Adrenal gland (tissue), 12 donors: Measurements from ENCODE around the gene AUTS2. TPM values are rescaled to one million over a fixed set of nuclear protein-coding genes. Genes with fewer than 3 reads are reported as not detected.

Experiments used
- DNase-seq, 7 donors: peaks; one replicate each; pipeline ENCODE4 v3.0.0-alpha.2; 2019 to 2020
- H3K27ac ChIP-seq, 5 donors: fragments of 200-600 bp; sonication (generic) in 4 of 5; 1 replicate in 3 of 5; 2 replicates in 2 of 5; pipeline versions ENCODE4 v1.5.1 to v1.8.0; 2016 to 2020; ENCODE audit warnings: mild to moderate bottlenecking in 1 of 5
- H3K27me3 ChIP-seq: fragments of 200-600 bp; 2 replicates; pipeline ENCODE4 v1.8.0; 2021
- H3K36me3 ChIP-seq, 2 donors: fragments of 200-600 bp; replicated peaks in 1 of 2; 1 replicate in 1 of 2; 2 replicates in 1 of 2; pipeline versions ENCODE4 v1.5.1 to v1.8.0; 2018 to 2022
- H3K4me1 ChIP-seq, 2 donors: fragments of 200-600 bp; replicated peaks in 1 of 2; 1 replicate in 1 of 2; 2 replicates in 1 of 2; pipeline versions ENCODE4 v1.5.1 to v1.8.0; 2018 to 2021
- H3K4me3 ChIP-seq, 4 donors: fragments of 200-600 bp; sonication (generic) in 3 of 4; one replicate each; pipeline ENCODE4 v1.5.1; 2016 to 2018
- H3K9me3 ChIP-seq, 3 donors: fragments of 200-600 bp; sonication (generic) in 1 of 3; replicated peaks in 1 of 3; 1 replicate in 2 of 3; 2 replicates in 1 of 3; pipeline versions ENCODE4 v1.5.1 to v1.8.0; 2016 to 2021
- POLR2A ChIP-seq, 2 donors: fragments of 450-650 bp; IDR thresholded peaks; one replicate each; pipeline ENCODE4 v1.6.1; 2017; ENCODE audit warnings: antibody characterized with exemption in 2 of 2, mild to moderate bottlenecking in 2 of 2, moderate library complexity in 1 of 2
- WGBS, 4 donors: extraction: QIAGEN DNeasy Blood & Tissue Kit in 2 of 4; methylation state at CpG; one replicate each; pipeline versions ENCODE4 v1.1.5 to v1.1.7; 2013 to 2017; 5-methylcytosine and 5-hydroxymethylcytosine counted together
- intact Hi-C, 2 donors: fragments of 100-400 bp; cut with DNase I; formaldehyde crosslinking; loops; one replicate each; pipeline versions ENCODE4 v1.14.1 to v1.15.0; 2022 to 2023
- polyA plus RNA-seq, 3 donors: library from polyadenylated mRNA; stranded (reverse); fragments of 200-250 nt in 2 of 3; fragments of 350-450 nt in 1 of 3; fragmentation: Illumina TruSeq in 1 of 3; extraction: RNeasy Lipid Tissue Mini Kit (QIAGEN cat#74804) in 1 of 3; gene quantifications; one replicate each; pipeline ENCODE4 v1.2.3, GENCODE V29; 2013 to 2014
- total RNA-seq, 9 donors: library from RNA; depleted of rRNA in 4 of 9; stranded (reverse); fragments of >200 nt in 4 of 9; fragments of 120-200 nt in 1 of 9; fragmentation: NEBNext Ultra II Directional in 1 of 9; extraction: Animal tissue kit (Norgen Biotek cat#: 25700) in 1 of 9; gene quantifications; one replicate each; pipeline versions ENCODE4 v1.1.0 to v1.2.4, GENCODE V29; 2013 to 2023
- TF ChIP-seq, protein P1 (sequence below), 6 experiments: fragments of 450-650 bp in 4 of 6; fragments of 200-600 bp in 2 of 6; sonication (generic) in 1 of 6; IDR thresholded peaks; 1 replicate in 5 of 6; 2 replicates in 1 of 6; pipeline versions ENCODE4 v1.5.1 to v1.8.0; 2016 to 2021; ENCODE audit warnings: antibody characterized with exemption in 6 of 6, mild to moderate bottlenecking in 2 of 6, moderate library complexity in 1 of 6
- donor health status: healthy with polysubstance abuse.
- donor health status: Bipolar disorder and iron deficiency.
- donor health status: DM: yes; HTN: yes; CAD: no.
- donor health status: DM: no; HTN: no; CAD: no.
- donor health status: DM: no; HTN: no; CAD: no.
- donor health status: DM: yes; HTN: yes; CAD: no.

AUTS2 gene
- total and polyA plus RNA-seq, 12 donors = 6.4 to 44.0 (median 15.2) TPM

DNA sequence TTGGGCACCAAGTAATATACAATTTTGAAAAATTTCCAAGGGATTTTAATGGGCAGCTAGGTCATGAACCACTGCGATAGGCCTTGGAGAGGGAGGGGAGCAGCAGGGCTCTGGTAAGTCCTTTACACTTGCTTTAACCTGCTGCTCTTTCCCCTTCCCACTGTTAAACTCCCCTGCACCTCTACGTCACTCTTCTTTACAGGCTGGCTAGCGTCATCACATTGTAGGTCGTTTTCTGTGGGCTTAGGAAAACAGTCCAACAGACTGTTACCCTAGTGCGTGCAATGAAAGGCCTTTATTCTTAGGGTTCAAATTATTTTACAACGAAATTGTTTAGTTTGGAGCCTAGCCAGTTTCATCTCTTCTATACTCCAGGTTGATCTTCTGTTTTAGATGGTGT is 235.7 kb downstream of the AUTS2 start:
- WGBS, 4 donors = 85 to 90% (median 87%) methylated on average over 6 of the region's 6 CpGs
- Histone ChIP-seq H3K4me1 (no peaks in the 10 kb centered on the region), H3K9me3 (no peaks in the 10 kb centered on the region), H3K27me3 (no peaks in the 10 kb centered on the region), H3K27ac (no peak overlapping the region), H3K4me3 (no peak overlapping the region), H3K36me3 (no peaks in the 10 kb centered on the region)
- intact Hi-C loops = no loop called here
- DNase-seq = no peak
- TF ChIP-seq, protein P1, sequence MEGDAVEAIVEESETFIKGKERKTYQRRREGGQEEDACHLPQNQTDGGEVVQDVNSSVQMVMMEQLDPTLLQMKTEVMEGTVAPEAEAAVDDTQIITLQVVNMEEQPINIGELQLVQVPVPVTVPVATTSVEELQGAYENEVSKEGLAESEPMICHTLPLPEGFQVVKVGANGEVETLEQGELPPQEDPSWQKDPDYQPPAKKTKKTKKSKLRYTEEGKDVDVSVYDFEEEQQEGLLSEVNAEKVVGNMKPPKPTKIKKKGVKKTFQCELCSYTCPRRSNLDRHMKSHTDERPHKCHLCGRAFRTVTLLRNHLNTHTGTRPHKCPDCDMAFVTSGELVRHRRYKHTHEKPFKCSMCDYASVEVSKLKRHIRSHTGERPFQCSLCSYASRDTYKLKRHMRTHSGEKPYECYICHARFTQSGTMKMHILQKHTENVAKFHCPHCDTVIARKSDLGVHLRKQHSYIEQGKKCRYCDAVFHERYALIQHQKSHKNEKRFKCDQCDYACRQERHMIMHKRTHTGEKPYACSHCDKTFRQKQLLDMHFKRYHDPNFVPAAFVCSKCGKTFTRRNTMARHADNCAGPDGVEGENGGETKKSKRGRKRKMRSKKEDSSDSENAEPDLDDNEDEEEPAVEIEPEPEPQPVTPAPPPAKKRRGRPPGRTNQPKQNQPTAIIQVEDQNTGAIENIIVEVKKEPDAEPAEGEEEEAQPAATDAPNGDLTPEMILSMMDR (IDR thresholded peaks at IDR 0.05) = no peak
- TF ChIP-seq POLR2A (IDR thresholded peaks at IDR 0.05) = no peak

DNA sequence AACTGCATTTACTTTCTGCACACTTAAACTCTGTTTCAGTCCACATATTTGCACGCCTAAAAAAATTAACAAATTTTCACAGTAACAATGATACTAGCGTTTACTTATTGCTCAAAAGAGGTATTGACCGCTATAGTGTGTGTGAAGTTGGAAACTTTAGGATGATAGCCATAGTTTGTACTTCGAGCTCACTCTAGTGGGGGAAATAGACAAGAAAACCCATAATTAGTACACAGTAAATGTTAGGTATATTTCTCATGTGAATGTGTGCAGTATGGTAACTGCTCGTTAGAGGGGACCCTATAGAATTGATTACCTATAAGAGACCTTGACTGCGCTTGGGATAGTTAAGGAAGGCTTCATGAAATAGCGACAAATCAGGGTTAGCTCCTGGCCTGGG is 238.4 kb downstream of the AUTS2 start:
- no peaks in the 10 kb centered on the region for H3K9me3 ChIP-seq
- 93 to 95% (median 94%) methylated on average over 7 of the region's 7 CpGs for WGBS, 4 donors
- intact Hi-C loops = no loop called here
- H3K27ac ChIP-seq = no peak overlapping the region
- no peaks in the 10 kb centered on the region for H3K36me3 ChIP-seq
- H3K4me1 ChIP-seq = no peaks in the 10 kb centered on the region
- TF ChIP-seq, protein P1 (IDR thresholded peaks at IDR 0.05) = no peak
- no peak for TF ChIP-seq POLR2A (IDR thresholded peaks at IDR 0.05)
- no peaks in the 10 kb centered on the region for H3K27me3 ChIP-seq
- no peak for DNase-seq
- H3K4me3 ChIP-seq = no peak overlapping the region

DNA sequence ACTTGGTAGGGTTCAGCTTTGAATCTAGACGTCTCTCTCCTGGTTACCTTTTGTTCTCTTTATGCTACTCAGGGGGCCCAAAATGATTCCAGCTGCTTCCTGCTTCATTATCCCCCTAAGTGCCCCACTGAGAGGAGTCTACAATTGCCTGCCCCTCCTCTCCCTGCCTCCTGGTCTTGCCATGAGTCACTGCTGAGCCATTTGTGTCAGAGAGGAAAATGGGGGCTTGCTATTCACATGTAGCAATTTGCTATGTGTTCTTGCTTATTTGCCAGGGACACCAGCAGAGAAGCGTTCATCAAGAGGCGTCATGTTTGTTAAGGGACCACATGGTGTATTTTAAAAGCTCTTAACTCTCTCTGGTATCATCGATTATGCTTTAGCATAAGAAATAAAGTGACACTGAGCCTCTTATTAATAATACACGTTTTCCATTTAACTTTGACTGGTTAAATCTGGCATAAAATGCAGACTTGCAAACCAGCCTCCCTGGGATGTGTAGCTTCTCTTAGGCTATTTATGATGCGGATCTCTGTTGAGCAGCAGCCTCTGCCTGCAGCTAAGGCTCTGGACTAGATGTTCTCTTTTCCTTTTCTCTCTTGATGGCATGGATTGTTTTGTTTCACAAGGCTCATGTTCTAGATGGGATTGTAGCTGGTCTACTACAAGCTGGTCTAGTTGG is 239.3 kb downstream of the AUTS2 start:
- Histone ChIP-seq H3K27ac (no peak overlapping the region), H3K9me3 (no peaks in the 10 kb centered on the region), H3K4me1 (no peaks in the 10 kb centered on the region), H3K36me3 (no peaks in the 10 kb centered on the region), H3K27me3 (no peaks in the 10 kb centered on the region), H3K4me3 (no peak overlapping the region)
- 72 to 79% (median 76%) methylated on average over 6 of the region's 6 CpGs for WGBS, 4 donors
- intact Hi-C loops = no loop called here
- no peak for DNase-seq
- no peak for TF ChIP-seq POLR2A (IDR thresholded peaks at IDR 0.05)

DNA sequence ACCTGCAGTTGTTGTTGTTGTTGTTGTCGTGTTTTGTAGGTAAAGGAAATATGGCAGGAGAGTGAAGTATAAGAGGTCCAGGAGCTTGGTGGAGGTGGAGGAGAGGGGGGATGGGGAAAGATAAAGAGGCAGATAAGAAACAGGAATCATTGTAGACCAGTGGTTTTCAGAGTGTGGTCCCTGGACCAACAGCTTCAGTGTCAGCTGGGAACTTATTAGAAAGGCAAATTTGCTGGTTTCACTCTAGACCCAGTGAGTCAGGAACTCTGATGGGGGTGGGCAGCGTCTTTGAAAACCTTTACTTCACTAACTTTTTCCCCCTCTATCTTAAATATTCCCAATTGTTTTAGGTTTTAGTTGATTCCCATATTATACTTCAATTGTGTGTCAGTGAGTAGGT is 241.5 kb downstream of the AUTS2 start:
- Histone ChIP-seq H3K36me3 (no peaks in the 10 kb centered on the region), H3K9me3 (no peaks in the 10 kb centered on the region), H3K27me3 (no peaks in the 10 kb centered on the region), H3K27ac (no peak overlapping the region), H3K4me3 (no peak overlapping the region), H3K4me1 (no peaks in the 10 kb centered on the region)
- DNase-seq = no peak
- TF ChIP-seq, protein P1 (IDR thresholded peaks at IDR 0.05) = no peak
- intact Hi-C loops = no loop called here
- WGBS, 4 donors = 94 to 100% (median 98%) methylated on average over 2 of the region's 2 CpGs

DNA sequence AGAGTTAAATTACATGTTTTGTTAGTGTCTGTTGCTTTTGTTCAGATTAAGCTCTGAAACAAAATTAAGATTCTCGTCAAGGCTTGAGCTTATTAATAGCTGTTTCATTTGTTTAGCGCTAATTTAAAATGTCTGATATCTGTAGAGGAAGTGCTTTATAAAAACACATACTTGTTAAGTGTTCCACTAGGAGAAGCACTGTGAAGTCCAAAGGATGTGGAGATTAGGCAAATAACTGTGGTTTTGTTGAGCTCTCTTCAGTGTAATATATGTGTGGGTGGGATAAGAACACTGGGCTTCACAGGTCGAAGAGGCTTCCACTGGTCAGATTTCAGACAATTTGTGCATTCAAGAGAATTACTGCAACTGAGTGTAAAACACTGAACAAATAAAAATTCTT is 242.0 kb downstream of the AUTS2 start:
- Histone ChIP-seq H3K27ac (no peak overlapping the region), H3K36me3 (no peaks in the 10 kb centered on the region), H3K4me3 (no peak overlapping the region), H3K9me3 (no peaks in the 10 kb centered on the region), H3K4me1 (no peaks in the 10 kb centered on the region), H3K27me3 (no peaks in the 10 kb centered on the region)
- TF ChIP-seq, protein P1 (IDR thresholded peaks at IDR 0.05) = no peak
- no peak for TF ChIP-seq POLR2A (IDR thresholded peaks at IDR 0.05)
- intact Hi-C loops = no loop called here
- 78 to 82% (median 78%) methylated on average over 3 of the region's 3 CpGs for WGBS, 4 donors
- DNase-seq = no peak
